Ascending aorta (tissue), 2 donors: Measurements from ENCODE around the gene DIRAS1. TPM values are rescaled to one million over a fixed set of nuclear protein-coding genes. Genes with fewer than 3 reads are reported as not detected.

Experiments
- DNase-seq, 2 donors: peaks; one replicate each; pipeline ENCODE4 v3.0.0-alpha.2; 2019; ENCODE audit warnings: low spot score in 2 of 2
- H3K27ac ChIP-seq, 2 donors: fragments of 200-600 bp; sonication (generic); one replicate each; pipeline ENCODE4 v1.5.1; 2016 to 2017; ENCODE audit warnings: mild to moderate bottlenecking in 1 of 2
- H3K27me3 ChIP-seq: fragments of 200-600 bp; sonication (generic); one replicate; pipeline ENCODE4 v1.5.1; 2017
- H3K36me3 ChIP-seq, 2 donors: fragments of 200-600 bp; sonication (generic); one replicate each; pipeline ENCODE4 v1.5.1; 2016
- H3K4me1 ChIP-seq, 2 donors: fragments of 200-600 bp; sonication (generic); one replicate each; pipeline ENCODE4 v1.5.1; 2016 to 2017; ENCODE audit warnings: mild to moderate bottlenecking in 1 of 2
- H3K4me3 ChIP-seq, 2 donors: fragments of 200-600 bp; sonication (generic); one replicate each; pipeline ENCODE4 v1.5.1; 2016 to 2017; ENCODE audit warnings: mild to moderate bottlenecking in 1 of 2
- H3K9me3 ChIP-seq, 2 donors: fragments of 200-600 bp; sonication (generic); one replicate each; pipeline ENCODE4 v1.5.1; 2016
- CTCF ChIP-seq, 3 experiments: fragments of 200-600 bp in 2 of 3; fragments of 450-650 bp in 1 of 3; sonication (generic) in 2 of 3; IDR thresholded peaks; one replicate each; pipeline ENCODE4 v1.5.1; 2016 to 2019; ENCODE audit warnings: antibody characterized with exemption in 3 of 3, mild to moderate bottlenecking in 1 of 3, moderate library complexity in 1 of 3
- intact Hi-C: fragments of 100-400 bp; cut with DNase I; formaldehyde crosslinking; loops from one replicate; pipeline ENCODE4 v1.15.1; 2023
- total RNA-seq: library from RNA; depleted of rRNA; stranded (reverse); fragments of >200 nt; gene quantifications from one replicate; pipeline ENCODE4 v1.1.0, GENCODE V29; 2016

DIRAS1 gene
- total RNA-seq, 1 donor from 2014 or later: not detected

- Histone ChIP-seq H3K36me3 (peaks cover 8 to 10% of the 10 kb centered on the region in 2 donors), H3K9me3 (no peaks in the 10 kb centered on the region), H3K27ac (no peak overlapping the region), H3K27me3 (no peaks in the 10 kb centered on the region), H3K4me3 (no peak overlapping the region), H3K4me1 (peaks cover 7 to 9% of the 10 kb centered on the region in 2 donors)
- intact Hi-C loops: no loop called here
- no peak for DNase-seq
- no peak for TF ChIP-seq CTCF (IDR thresholded peaks at IDR 0.05)
These were observed 6.4 kb upstream of the DIRAS1 start for GRCh38 chr19:2727640-2727944.

GRCh38 chr19:2726904-2727639, 5.9 kb upstream of the DIRAS1 start:
- peaks cover 7 to 10% of the 10 kb centered on the region in 2 donors for H3K4me1 ChIP-seq
- no peak overlapping the region for H3K27ac ChIP-seq
- no peak for TF ChIP-seq CTCF (IDR thresholded peaks at IDR 0.05)
- H3K9me3 ChIP-seq: no peaks in the 10 kb centered on the region
- intact Hi-C loops: no loop called here
- peaks cover 3 to 6% of the 10 kb centered on the region in 2 donors for H3K36me3 ChIP-seq
- H3K27me3 ChIP-seq: no peaks in the 10 kb centered on the region
- no peak for DNase-seq
- H3K4me3 ChIP-seq: no peak overlapping the region

GRCh38 chr19:2726160-2726855, 5.1 kb upstream of the DIRAS1 start:
- H3K36me3 ChIP-seq: no peaks in the 10 kb centered on the region
- intact Hi-C loops: no loop called here

GRCh38 chr19:2724148-2724557, 3.0 kb upstream of the DIRAS1 start:
- H3K4me3 ChIP-seq: no peak overlapping the region
- peaks cover 16 to 17% of the 10 kb centered on the region in 2 donors for H3K4me1 ChIP-seq
- no peak for DNase-seq
- H3K27ac ChIP-seq: peak overlapping the region in 1 of 2 donors; percentile 58
- intact Hi-C loops: no loop called here
- H3K9me3 ChIP-seq: no peaks in the 10 kb centered on the region
- H3K36me3 ChIP-seq: no peaks in the 10 kb centered on the region
- no peak for TF ChIP-seq CTCF (IDR thresholded peaks at IDR 0.05)
- H3K27me3 ChIP-seq: peaks cover 11% of the 10 kb centered on the region

More at GRCh38 chr19:2726160-2726855, 5.1 kb upstream of the DIRAS1 start:
- H3K27me3 ChIP-seq: no peaks in the 10 kb centered on the region
- H3K4me1 ChIP-seq: peaks cover 7 to 10% of the 10 kb centered on the region in 2 donors
- H3K27ac ChIP-seq: no peak overlapping the region
- no peaks in the 10 kb centered on the region for H3K9me3 ChIP-seq
- no peak for TF ChIP-seq CTCF (IDR thresholded peaks at IDR 0.05)
- DNase-seq: no peak
- H3K4me3 ChIP-seq: no peak overlapping the region

GRCh38 chr19:2723747-2724146, 2.6 kb upstream of the DIRAS1 start:
- H3K27me3 ChIP-seq: peaks cover 11% of the 10 kb centered on the region
- no peak for DNase-seq
- TF ChIP-seq CTCF (IDR thresholded peaks at IDR 0.05): no peak
- peaks cover 16 to 17% of the 10 kb centered on the region in 2 donors for H3K4me1 ChIP-seq
- no peaks in the 10 kb centered on the region for H3K36me3 ChIP-seq
- intact Hi-C loops: loop anchor here (1.0 kb wide), 1 partner anchor 17 kb away; the partner anchor contains the start of gene SLC39A3
- H3K9me3 ChIP-seq: no peaks in the 10 kb centered on the region
- H3K4me3 ChIP-seq: no peak overlapping the region
- H3K27ac ChIP-seq: peak overlapping the region; percentile 44 to 58
